ENCODE data around the gene WDR83. TPM values are rescaled to one million over a fixed set of nuclear protein-coding genes. Genes with fewer than 3 reads are reported as not detected.

WDR83 gene
- total RNA-seq, 1 donor from 2014 or later, result 6.3 TPM

- Histone ChIP-seq H3K27me3 (ENCODE audit: control insufficient read depth in 3 of 3, insufficient read depth in 3 of 3, low read length in 3 of 3) (no peaks in the 10 kb centered on the region), H3K9me3 (ENCODE audit: control insufficient read depth in 3 of 3, low read length in 3 of 3) (no peaks in the 10 kb centered on the region), H3K4me3 (ENCODE audit: low read length in 3 of 3) (peak overlapping the region; percentile 73 to 87 (median 85)), H3K27ac (ENCODE audit: low read depth, low read length) (peak overlapping the region; percentile 89), H3K9ac (ENCODE audit: low read depth in 1 of 3, low read length in 3 of 3) (peak overlapping the region; percentile 80 to 95 (median 94)), H3K4me1 (ENCODE audit: control insufficient read depth in 3 of 3, insufficient read depth in 3 of 3, low read length in 3 of 3) (peaks cover 30 to 38% (median 34%) of the 10 kb centered on the region in 3 donors), H3K36me3 (ENCODE audit: control insufficient read depth in 3 of 3, insufficient read depth in 3 of 3, low read length in 3 of 3) (peaks cover 8 to 14% (median 10%) of the 10 kb centered on the region in 3 donors)
These were observed 55.3 kb downstream of the WDR83 start for GRCh38 chr19:12721656-12722565.

DNA sequence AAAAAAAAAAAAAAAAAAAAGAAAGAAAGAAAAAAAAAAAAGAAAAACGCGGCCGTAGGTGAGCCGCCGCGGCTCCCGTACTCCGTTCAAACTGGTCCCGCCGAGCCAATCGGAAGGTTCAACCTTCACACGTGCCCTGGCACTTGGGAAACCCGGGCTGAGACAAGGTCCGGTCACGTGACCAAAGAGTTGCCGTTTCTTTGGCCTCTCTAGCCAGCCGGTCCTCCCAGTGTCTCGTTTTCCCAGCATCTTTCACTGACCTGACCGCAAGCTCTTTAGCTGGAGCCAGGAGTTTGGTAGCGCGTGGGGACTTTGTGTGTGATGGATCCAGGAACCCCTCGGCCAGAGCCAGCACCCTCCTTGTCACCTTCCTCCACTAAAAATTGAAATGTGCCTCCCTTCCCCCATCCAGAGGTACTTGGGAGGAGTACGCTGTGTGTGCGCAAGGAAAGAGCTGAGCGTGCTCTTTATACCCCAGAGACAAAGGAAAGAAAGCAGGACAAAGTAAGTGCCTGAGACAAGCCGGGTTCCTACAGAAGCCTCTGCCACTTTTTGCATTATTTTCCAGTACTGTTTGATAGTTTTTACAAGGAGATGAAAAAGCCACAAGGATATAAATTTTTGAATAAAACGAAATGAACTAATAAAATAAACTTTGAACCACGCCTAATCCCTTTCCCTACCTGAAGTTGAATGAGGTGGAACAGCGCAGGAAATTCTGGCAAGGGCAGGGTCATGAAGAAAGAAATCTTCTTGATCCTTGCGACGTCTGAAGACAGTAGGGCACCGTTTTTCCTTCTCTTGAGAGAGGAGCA lies 56.2 kb downstream of the WDR83 start:
- Histone ChIP-seq H3K27ac (ENCODE audit: low read depth, low read length) (peak overlapping the region; percentile 89), H3K27me3 (ENCODE audit: control insufficient read depth in 3 of 3, insufficient read depth in 3 of 3, low read length in 3 of 3) (no peaks in the 10 kb centered on the region), H3K36me3 (ENCODE audit: control insufficient read depth in 3 of 3, insufficient read depth in 3 of 3, low read length in 3 of 3) (peaks cover 7 to 10% (median 9%) of the 10 kb centered on the region in 3 donors), H3K4me1 (ENCODE audit: control insufficient read depth in 3 of 3, insufficient read depth in 3 of 3, low read length in 3 of 3) (peaks cover 30 to 38% (median 34%) of the 10 kb centered on the region in 3 donors), H3K9ac (ENCODE audit: low read depth in 1 of 3, low read length in 3 of 3) (peak overlapping the region; percentile 75 to 94 (median 80)), H3K4me3 (ENCODE audit: low read length in 3 of 3) (peak overlapping the region; percentile 73 to 92 (median 88)), H3K9me3 (ENCODE audit: control insufficient read depth in 3 of 3, low read length in 3 of 3) (no peaks in the 10 kb centered on the region)

DNA sequence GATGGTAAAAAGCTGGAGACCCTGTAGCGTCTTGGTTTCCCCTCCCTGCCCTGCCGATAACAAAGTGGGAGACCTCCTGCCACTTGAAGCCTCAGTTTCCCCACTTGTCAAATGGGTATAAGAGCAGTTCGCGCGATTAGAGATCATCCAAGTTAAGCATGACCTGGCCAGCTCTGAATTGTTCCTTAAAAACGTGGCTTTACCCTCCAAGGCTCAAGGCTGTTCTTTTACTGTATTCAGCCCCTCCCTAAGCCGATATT lies 56.7 kb downstream of the WDR83 start:
- H3K4me1 ChIP-seq (ENCODE audit: control insufficient read depth in 3 of 3, insufficient read depth in 3 of 3, low read length in 3 of 3), result peaks cover 30 to 38% (median 34%) of the 10 kb centered on the region in 3 donors

DNA sequence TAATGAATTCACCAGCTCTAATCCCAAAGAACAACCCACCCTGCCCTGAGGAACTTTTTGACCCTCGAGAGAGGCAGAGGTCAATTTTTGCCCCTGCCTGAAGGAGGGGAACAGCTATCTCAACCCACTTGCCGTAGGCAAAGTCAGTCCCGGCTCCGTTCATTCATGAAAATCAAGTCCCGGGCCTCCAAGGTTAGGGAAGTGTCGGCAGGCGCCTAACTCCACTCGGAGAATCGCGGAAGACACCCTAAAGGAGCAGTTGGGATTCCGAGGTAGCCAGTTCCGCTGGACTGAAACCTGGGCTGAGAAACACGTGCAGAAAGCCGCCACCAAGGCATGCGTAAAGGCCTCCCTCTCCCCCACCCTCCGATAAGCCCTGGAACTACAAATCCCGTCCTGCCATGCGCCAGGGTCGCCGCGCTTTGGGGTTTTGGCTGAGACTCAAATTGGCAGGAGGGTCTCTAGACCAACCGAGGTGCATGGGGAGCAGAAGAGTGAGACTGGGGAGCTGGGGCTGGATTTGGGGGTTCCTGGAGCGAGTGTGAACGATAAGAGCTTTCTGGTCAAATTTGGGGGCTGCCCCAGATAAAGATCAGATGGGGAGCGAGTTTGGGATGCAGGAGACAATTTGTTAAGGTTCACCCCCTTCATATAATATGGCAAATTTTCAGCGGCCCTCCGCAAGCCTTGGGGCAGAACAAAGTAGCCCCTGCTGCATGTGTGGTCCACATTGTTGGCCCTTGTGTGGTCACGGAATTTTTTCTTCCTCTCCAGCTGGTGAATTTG lies 57.2 kb downstream of the WDR83 start, which contains the start of gene TNPO2:
TSS of gene TNPO2 (minus strand) at position 292 of the 786 bp plus-strand sequence. CDS start 2,955 bp downstream, outside the sequence.
- no peaks in the 10 kb centered on the region for H3K27me3 ChIP-seq (ENCODE audit: control insufficient read depth in 3 of 3, insufficient read depth in 3 of 3, low read length in 3 of 3)
- H3K36me3 ChIP-seq (ENCODE audit: control insufficient read depth in 3 of 3, insufficient read depth in 3 of 3, low read length in 3 of 3), result peaks cover 3 to 5% (median 4%) of the 10 kb centered on the region in 3 donors
- H3K9me3 ChIP-seq (ENCODE audit: control insufficient read depth in 3 of 3, low read length in 3 of 3), result no peaks in the 10 kb centered on the region
- H3K9ac ChIP-seq (ENCODE audit: low read depth in 1 of 3, low read length in 3 of 3), result peak within 1 kb of the TSS; percentile 75 to 87 (median 80)
- peak within 1 kb of the TSS; percentile 89 for H3K27ac ChIP-seq (ENCODE audit: low read depth, low read length)
- peak within 1 kb of the TSS; percentile 73 to 92 (median 88) for H3K4me3 ChIP-seq (ENCODE audit: low read length in 3 of 3)
- H3K4me1 ChIP-seq (ENCODE audit: control insufficient read depth in 3 of 3, insufficient read depth in 3 of 3, low read length in 3 of 3), result peaks cover 30 to 32% (median 32%) of the 10 kb centered on the region in 3 donors

More for the DNA sequence above, 56.7 kb downstream of the WDR83 start:
- Histone ChIP-seq H3K9ac (ENCODE audit: low read depth in 1 of 3, low read length in 3 of 3) (peak overlapping the region; percentile 75 to 87 (median 80)), H3K27ac (ENCODE audit: low read depth, low read length) (peak overlapping the region; percentile 89), H3K36me3 (ENCODE audit: control insufficient read depth in 3 of 3, insufficient read depth in 3 of 3, low read length in 3 of 3) (peaks cover 7 to 9% (median 9%) of the 10 kb centered on the region in 3 donors), H3K27me3 (ENCODE audit: control insufficient read depth in 3 of 3, insufficient read depth in 3 of 3, low read length in 3 of 3) (no peaks in the 10 kb centered on the region), H3K4me3 (ENCODE audit: low read length in 3 of 3) (peak overlapping the region; percentile 73 to 92 (median 88)), H3K9me3 (ENCODE audit: control insufficient read depth in 3 of 3, low read length in 3 of 3) (no peaks in the 10 kb centered on the region)

Small RNA genes lying within 50 kb of the gene (small RNA-seq; reads per million reads assigned to genes)
- 23.8 reads per million, percentile 94 among the genes with 10 or more reads in this experiment for gene SNORD41

Other genes starting within 250 kb of the WDR83 start
- gene ZNF443, start 225.8 kb upstream of the WDR83 start, total RNA-seq, result 4.7 TPM
- gene ZNF709, start 182.0 kb upstream of the WDR83 start, total RNA-seq, result 5.7 TPM
- 19.8 TPM for gene ZNF564, start 115.3 kb upstream of the WDR83 start, total RNA-seq
- gene ZNF490, start 56.0 kb upstream of the WDR83 start, total RNA-seq, result 5.2 TPM
- gene ZNF791, start 55.9 kb upstream of the WDR83 start, total RNA-seq, result 10.4 TPM
- gene MAN2B1, start 65 bp upstream of the WDR83 start, total RNA-seq, result 31.3 TPM
- 56.9 TPM for gene DHPS, start 15.1 kb downstream of the WDR83 start, total RNA-seq
- not detected for gene GNG14, start 21.2 kb downstream of the WDR83 start, total RNA-seq
- 3.1 TPM for gene FBXW9, start 29.8 kb downstream of the WDR83 start, total RNA-seq
- 20.4 TPM for gene TNPO2, start 57.1 kb downstream of the WDR83 start, total RNA-seq
- gene TRIR, start 67.9 kb downstream of the WDR83 start, total RNA-seq, result 175 TPM
- gene GET3, start 70.7 kb downstream of the WDR83 start, total RNA-seq, result 53.8 TPM
- gene BEST2, start 85.0 kb downstream of the WDR83 start, total RNA-seq, result not detected
- gene HOOK2, start 108.7 kb downstream of the WDR83 start, total RNA-seq, result 13.6 TPM
- gene JUNB, start 124.7 kb downstream of the WDR83 start, total RNA-seq, result 31.3 TPM
- 207 TPM for gene PRDX2, start 135.0 kb downstream of the WDR83 start, total RNA-seq
- gene THSD8, start 135.3 kb downstream of the WDR83 start, total RNA-seq, result not detected
- 5.7 TPM for gene RNASEH2A, start 139.8 kb downstream of the WDR83 start, total RNA-seq
- not detected for gene RTBDN, start 167.8 kb downstream of the WDR83 start, total RNA-seq
- not detected for gene MAST1, start 171.7 kb downstream of the WDR83 start, total RNA-seq
- gene DNASE2, start 214.6 kb downstream of the WDR83 start, total RNA-seq, result 10.4 TPM
- gene KLF1, start 220.4 kb downstream of the WDR83 start, total RNA-seq, result 2.1 TPM
- gene GCDH, start 224.4 kb downstream of the WDR83 start, total RNA-seq, result 39.7 TPM